HL-60 (cell line): Measurements from ENCODE around the gene LEAP2.
A peak's percentile ranks its signal among the peaks of the same experiment; 100 is the strongest.

Experiments
- DNase-seq, 2 experiments: peaks; one replicate each; pipeline ENCODE4 v3.0.0-alpha.2; 2010 to 2020; ENCODE audit warnings: low read depth in 1 of 2, low spot score in 1 of 2
- H3K27ac ChIP-seq: fragments of 250-450 bp; sonication (Bioruptor Pico); replicated peaks from 2 replicates; pipeline ENCODE4 v1.5.1; 2020; ENCODE audit warnings: mild to moderate bottlenecking, moderate library complexity
- H3K27me3 ChIP-seq: fragments of 250-450 bp; sonication (Bioruptor Pico); 2 replicates; pipeline ENCODE4 v1.5.1; 2021; ENCODE audit warnings: mild to moderate bottlenecking, moderate library complexity; ENCODE audit not compliant: insufficient read depth, poor library complexity, severe bottlenecking
- H3K4me3 ChIP-seq: replicated peaks from 2 replicates; pipeline ENCODE4 v1.5.1; 2011; ENCODE audit warnings: mild to moderate bottlenecking, control low read depth, low read length; ENCODE audit not compliant: insufficient read depth
- CTCF ChIP-seq: IDR thresholded peaks from one replicate; pipeline ENCODE4 v1.5.1; 2011; ENCODE audit warnings: low read length, control low read depth, inconsistent platforms; ENCODE audit not compliant: insufficient read depth
- GABPA ChIP-seq: IDR thresholded peaks from 2 replicates; pipeline ENCODE4 v1.6.1; 2012; ENCODE audit warnings: low read depth
- POLR2AphosphoS5 ChIP-seq: IDR thresholded peaks from 2 replicates; pipeline ENCODE4 v1.6.1; 2012; ENCODE audit warnings: low read depth
- REST ChIP-seq: IDR thresholded peaks from 2 replicates; pipeline ENCODE4 v1.6.1; 2012; ENCODE audit warnings: low read depth; ENCODE audit not compliant: insufficient replicate concordance
- SPI1 ChIP-seq: IDR thresholded peaks from 2 replicates; pipeline ENCODE4 v1.6.1; 2012; ENCODE audit warnings: low read depth, mild to moderate bottlenecking, borderline replicate concordance

The LEAP2 gene

GRCh38 chr5:132866342-132867045, 7.0 kb upstream of the LEAP2 start, which contains the start of the genes GDF9 and UQCRQ:
GDF9 (minus strand) TSS chr5:132866469; CDS start chr5:132864533, 1,936 bp downstream.
UQCRQ (plus strand) TSS chr5:132866642; CDS start chr5:132866882, 240 bp downstream.
- TF ChIP-seq GABPA, result peak; percentile 81
- peak; percentile 89 for TF ChIP-seq POLR2AphosphoS5
- TF ChIP-seq SPI1, result no peak
- peak; percentile 6 for TF ChIP-seq REST
- TF ChIP-seq CTCF, result no peak
- H3K4me3 ChIP-seq, result peak within 1 kb of the TSS; percentile 69
- H3K27me3 ChIP-seq, result no peaks in the 10 kb centered on the region
- H3K27ac ChIP-seq, result peak within 1 kb of the TSS; percentile 94
- DNase-seq, result peak; percentile 83 to 94

GRCh38 chr5:132867046-132867451, 6.4 kb upstream of the LEAP2 start:
- DNase-seq, result no peak
- H3K27me3 ChIP-seq, result no peaks in the 10 kb centered on the region
- peak overlapping the region; percentile 69 for H3K4me3 ChIP-seq
- no peak for TF ChIP-seq REST
- no peak for TF ChIP-seq GABPA
- no peak for TF ChIP-seq CTCF
- TF ChIP-seq POLR2AphosphoS5, result no peak
- no peak for TF ChIP-seq SPI1
- peak overlapping the region; percentile 94 for H3K27ac ChIP-seq

GRCh38 chr5:132868754-132869153, 4.7 kb upstream of the LEAP2 start:
- Histone ChIP-seq H3K27me3 (no peaks in the 10 kb centered on the region), H3K27ac (no peak overlapping the region), H3K4me3 (no peak overlapping the region)
- TF ChIP-seq REST, result no peak
- no peak for TF ChIP-seq SPI1
- no peak for TF ChIP-seq CTCF
- no peak for TF ChIP-seq POLR2AphosphoS5
- no peak for TF ChIP-seq GABPA
- no peak for DNase-seq
